GM21526 (cell line): Measurements from ENCODE around the gene PLXNA3.

Experiments used
- ATAC-seq: cut with Tn5 transposase; IDR thresholded peaks from one replicate; pipeline ENCODE4 v1.9.1; 2021; ENCODE audit warnings: moderate library complexity; ENCODE audit not compliant: unreplicated experiment, low FRiP score

Gene PLXNA3

DNA sequence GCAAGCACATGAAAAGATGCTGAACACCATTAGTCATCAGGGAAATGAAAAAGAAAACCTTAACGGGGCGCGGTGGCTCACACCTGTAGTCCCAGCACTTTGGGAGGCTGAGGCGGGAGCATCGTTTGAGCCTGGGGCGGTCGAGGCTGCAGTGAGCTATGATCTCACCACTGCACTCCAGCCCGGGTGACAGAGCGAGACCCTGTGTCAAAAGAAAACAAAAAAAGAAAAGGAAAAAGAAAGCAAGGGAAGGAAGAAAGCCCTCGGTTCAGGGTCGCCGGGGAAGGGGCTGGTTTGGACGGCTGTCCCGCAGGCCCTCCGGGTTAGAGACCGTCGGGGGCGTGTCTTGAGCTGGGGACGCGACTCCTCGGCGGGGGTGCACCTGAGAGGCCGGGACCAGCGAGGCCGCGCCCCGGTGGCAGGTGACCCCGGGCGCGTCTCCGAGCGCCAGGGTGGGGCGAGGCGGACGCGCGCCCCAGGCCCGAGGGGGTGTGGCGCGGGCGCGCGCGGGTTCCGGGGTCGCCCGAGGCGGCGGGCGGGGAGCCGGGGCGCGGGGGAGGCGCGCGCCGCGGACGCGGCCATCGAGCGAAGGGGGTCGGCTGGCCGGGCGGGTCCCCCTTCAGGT lies 478 bp upstream of the PLXNA3 start:
- ATAC-seq: no peak

GRCh38 chrX:154458954-154459778 lies 1.1 kb downstream of the PLXNA3 start:
- no peak for ATAC-seq

- ATAC-seq: no peak
Measured at GRCh38 chrX:154459832-154460231, 1.8 kb downstream of the PLXNA3 start.

GRCh38 chrX:154460326-154460725 lies 2.2 kb downstream of the PLXNA3 start:
- no peak for ATAC-seq

- ATAC-seq: no peak
Measured at GRCh38 chrX:154462396-154462795, 4.3 kb downstream of the PLXNA3 start.

- ATAC-seq: no peak
Measured at GRCh38 chrX:154463611-154464220, 5.6 kb downstream of the PLXNA3 start.

GRCh38 chrX:154464806-154465365 lies 6.8 kb downstream of the PLXNA3 start:
- ATAC-seq: no peak

DNA sequence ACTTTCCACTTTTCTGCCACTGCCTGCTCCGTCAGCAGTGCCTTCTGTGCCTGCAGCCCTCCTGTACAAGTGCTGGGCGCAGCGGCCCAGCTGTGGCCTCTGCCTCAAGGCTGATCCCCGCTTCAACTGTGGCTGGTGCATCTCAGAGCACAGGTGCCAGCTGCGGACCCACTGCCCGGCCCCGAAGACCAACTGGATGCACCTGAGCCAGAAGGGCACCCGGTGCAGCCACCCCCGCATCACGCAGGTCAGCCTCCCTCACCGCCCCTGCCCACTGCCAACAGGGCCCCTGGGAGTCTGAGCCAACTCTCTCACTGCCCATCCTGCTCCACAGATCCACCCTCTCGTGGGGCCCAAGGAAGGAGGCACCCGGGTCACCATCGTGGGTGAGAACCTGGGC lies 7.5 kb downstream of the PLXNA3 start:
- ATAC-seq: no peak

DNA sequence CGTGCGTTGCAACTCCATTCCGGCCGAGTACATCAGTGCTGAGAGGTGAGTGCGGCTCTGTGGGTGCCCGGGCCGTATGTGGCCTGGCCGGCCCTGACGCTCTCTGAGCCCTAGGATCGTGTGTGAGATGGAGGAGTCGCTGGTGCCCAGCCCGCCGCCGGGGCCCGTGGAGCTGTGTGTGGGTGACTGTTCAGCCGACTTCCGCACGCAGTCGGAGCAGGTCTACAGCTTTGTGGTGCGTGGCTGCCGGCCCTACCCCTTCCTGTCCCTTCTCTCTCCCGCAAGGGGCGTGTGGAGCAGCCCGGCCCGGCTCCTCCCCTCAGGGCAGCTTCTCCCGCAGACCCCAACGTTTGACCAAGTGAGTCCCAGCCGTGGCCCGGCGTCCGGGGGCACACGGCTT lies 8.0 kb downstream of the PLXNA3 start:
- no peak for ATAC-seq

DNA sequence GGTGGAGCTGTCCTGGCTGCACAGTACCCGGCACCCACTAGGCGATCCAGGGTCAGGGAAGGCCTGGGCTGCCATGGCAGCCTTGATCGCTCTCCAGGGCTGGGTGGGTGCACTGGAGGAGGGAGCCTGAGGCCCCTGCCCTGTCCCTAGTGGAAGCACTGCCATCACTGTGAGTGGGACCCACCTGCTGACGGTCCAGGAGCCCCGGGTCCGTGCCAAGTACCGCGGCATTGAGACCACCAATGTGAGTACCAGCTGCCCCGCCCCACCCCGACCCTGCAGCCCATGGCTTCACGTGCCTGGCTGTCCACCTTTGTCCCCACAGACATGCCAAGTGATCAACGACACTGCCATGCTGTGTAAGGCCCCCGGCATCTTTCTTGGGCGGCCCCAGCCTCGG lies 8.8 kb downstream of the PLXNA3 start:
- ATAC-seq: no peak

- no peak for ATAC-seq
Measured at GRCh38 chrX:154467556-154467955, 9.5 kb downstream of the PLXNA3 start.

DNA sequence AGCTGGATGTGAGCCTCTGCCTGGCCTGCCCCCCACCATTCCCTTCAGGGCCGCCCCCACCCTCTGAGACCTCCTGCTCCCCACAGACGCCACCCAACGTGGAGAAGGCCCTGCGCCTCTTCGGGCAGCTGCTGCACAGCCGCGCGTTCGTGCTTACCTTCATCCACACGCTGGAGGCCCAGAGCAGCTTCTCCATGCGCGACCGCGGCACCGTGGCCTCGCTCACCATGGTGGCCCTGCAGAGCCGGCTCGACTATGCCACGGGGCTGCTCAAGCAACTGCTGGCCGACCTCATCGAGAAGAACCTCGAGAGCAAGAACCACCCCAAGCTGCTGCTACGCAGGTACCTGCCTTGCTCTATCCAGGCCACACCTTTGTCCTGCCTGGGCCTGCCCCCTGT lies 10.1 kb downstream of the PLXNA3 start:
- no peak for ATAC-seq

GRCh38 chrX:154469114-154469513 lies 11.0 kb downstream of the PLXNA3 start:
- no peak for ATAC-seq

GRCh38 chrX:154469880-154470279 lies 11.8 kb downstream of the PLXNA3 start:
- ATAC-seq: no peak

- no peak for ATAC-seq
Measured at GRCh38 chrX:154470434-154470833, 12.4 kb downstream of the PLXNA3 start.

- no peak for ATAC-seq
Measured at GRCh38 chrX:154470914-154471568, 13.0 kb downstream of the PLXNA3 start.

DNA sequence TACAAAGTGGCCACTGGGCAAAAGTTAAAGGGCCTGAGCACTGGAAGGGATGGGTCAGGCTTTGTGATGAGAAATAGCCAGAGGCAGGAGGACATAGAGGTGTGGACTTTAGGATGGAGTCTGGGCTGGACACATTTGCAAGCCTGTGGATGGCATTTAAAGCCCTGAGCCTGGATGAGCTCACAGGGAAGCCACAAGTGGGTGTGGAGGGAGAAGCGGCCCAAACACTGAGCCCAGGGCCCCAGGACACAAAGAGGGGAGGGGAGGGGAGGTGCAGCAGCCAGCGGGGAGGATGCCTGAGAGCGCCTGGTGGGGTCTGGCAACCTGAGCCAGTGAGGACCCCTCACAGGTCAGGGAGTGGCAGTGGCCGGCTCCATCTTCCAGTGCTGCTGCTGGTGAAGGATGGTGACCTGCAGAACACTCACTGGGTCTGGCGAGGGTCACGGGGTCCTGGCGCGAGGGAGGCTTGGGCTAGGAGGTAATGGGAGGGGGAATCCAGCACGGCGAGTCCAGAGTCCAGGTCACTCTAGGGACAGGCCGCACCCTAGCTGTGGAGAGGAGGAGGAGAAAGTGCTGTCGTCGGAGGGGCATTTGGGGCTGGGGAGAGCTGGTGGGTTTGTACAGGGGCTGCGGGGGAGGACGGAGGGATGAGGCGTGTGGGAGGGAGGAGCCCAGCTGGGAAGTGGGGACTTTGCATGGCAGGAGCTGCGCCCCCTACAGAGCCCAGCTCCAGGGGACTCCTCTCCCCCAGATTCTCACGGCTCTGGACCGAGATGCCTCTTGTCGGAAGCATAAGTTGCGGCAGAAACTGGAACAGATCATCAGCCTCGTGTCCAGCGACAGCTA lies 14.0 kb downstream of the PLXNA3 start:
- ATAC-seq: no peak

DNA sequence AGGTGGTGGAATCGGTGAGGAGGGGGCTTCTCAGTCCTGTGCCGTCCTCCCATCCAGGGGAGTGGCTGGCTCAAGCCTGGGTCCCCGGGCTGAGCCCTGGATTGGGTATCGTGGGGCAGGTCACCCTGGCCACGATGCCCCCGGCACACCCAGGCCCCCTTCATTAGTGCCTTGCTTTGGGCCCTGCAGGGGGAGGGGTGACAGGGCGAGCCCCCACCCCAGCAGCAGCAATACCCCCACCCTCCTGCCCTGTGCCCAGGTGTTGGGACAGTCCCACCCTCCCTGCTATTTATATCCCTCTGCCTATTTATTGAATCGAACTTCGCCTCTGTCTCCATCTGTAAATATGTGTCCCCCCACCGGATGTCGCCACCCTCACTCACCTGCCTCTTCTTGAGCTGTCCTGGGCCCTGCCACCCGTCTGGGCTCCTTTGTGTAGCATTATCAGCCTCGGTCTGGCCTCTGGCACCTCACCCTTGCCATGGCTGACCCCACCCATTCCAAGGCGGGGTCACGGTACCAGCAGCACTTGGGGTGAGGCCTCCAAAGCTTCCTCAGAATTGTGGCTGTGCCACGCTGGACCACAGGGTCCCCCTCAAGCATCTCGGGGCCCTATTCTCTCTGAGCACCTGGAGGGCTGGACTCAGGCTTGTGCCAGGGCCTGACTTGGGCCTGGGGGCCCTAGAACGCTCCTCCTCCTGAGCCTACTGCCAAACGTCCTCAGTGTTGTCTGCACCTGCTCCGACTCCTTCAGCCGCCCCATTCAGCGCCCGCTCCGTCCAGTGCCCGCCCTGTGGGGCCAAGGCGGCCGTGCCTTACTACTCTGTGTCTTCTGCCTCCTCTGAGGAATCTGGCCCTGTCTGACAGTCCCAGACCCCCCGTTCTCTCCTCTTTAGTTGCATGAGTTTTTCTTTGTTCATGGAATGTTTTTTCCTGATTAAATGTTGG lies 14.9 kb downstream of the PLXNA3 start:
- no peak for ATAC-seq

DNA sequence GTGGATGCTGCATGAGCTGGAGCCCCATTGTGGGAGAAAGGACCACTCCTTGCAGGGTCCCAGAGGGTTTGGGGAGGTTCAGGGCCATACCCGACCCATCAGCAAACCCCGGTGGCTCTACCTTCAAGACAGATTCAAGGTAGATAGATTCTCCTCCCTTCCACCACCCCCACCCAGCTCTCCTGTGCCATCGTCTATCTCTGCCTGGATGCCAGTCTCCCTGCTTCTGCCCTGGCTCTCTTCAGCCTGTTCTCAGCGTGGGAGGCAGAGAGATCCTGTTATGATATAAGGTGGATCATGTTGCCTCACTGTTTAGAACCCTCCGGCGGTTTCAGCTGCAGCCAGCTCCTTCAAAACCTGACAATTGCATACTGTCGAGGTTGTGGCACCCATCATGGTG lies 15.6 kb downstream of the PLXNA3 start:
- no peak for ATAC-seq
